WTC11 (cell line): Measurements from ENCODE around the gene HMGCL. TPM values are rescaled to one million over a fixed set of nuclear protein-coding genes. Genes with fewer than 3 reads are reported as not detected.

Experiments used
- ATAC-seq: fragments of 200-7000 bp; cut with Tn5 transposase; 2 replicates; pipeline ENCODE4 v1.10.0; 2021; ENCODE audit warnings: mild to moderate bottlenecking, moderate library complexity
- CTCF ChIA-PET: fragments of 300-600 bp; sonication (Branson Sonifier 250); formaldehyde crosslinking; loops from one replicate; lab custom pipeline; 2021; ENCODE audit warnings: antibody characterized with exemption; lab: Charles Lee
- POLR2A ChIA-PET: fragments of 350-600 bp; sonication (Branson Sonifier 250); formaldehyde crosslinking; loops from one replicate; lab custom pipeline; 2021; ENCODE audit warnings: antibody characterized with exemption; lab: Charles Lee
- DNase-seq: peaks from one replicate; pipeline ENCODE4 v3.0.0; 2021; ENCODE audit warnings: low spot score
- H3K27ac Mint-ChIP-seq: 2 replicates; pipeline ENCODE4 v1.8.0; 2021; ENCODE audit warnings: mixed read lengths
- H3K27me3 Mint-ChIP-seq: 2 replicates; pipeline ENCODE4 v1.8.0; 2021; ENCODE audit warnings: low read depth, mild to moderate bottlenecking, moderate library complexity, mixed read lengths
- H3K36me3 Mint-ChIP-seq: 2 replicates; pipeline ENCODE4 v1.8.0; 2021; ENCODE audit warnings: mixed read lengths
- H3K4me1 Mint-ChIP-seq: 2 replicates; pipeline ENCODE4 v1.8.0; 2022; ENCODE audit warnings: mixed read lengths
- H3K4me3 Mint-ChIP-seq: 2 replicates; pipeline ENCODE4 v1.8.0; 2021; ENCODE audit warnings: mild to moderate bottlenecking, moderate library complexity, mixed read lengths
- H3K9me3 Mint-ChIP-seq: 2 replicates; pipeline ENCODE4 v1.8.0; 2021; ENCODE audit warnings: mixed read lengths
- ATF1 ChIP-seq: sonication (generic); formaldehyde crosslinking; IDR thresholded peaks from 2 replicates; pipeline ENCODE4 v1.8.1; 2023; ENCODE audit warnings: mild to moderate bottlenecking, moderate library complexity, missing genetic modification reagents
- EMX1 ChIP-seq: fragments of 250-450 bp; sonication (Bioruptor Pico); IDR thresholded peaks from 2 replicates; pipeline ENCODE4 v1.8.0; 2021; ENCODE audit warnings: mild to moderate bottlenecking
- ETV6 ChIP-seq: sonication (generic); formaldehyde crosslinking; IDR thresholded peaks from 2 replicates; pipeline ENCODE4 v1.8.1; 2022; ENCODE audit warnings: mild to moderate bottlenecking, missing genetic modification reagents
- KAT7 ChIP-seq: sonication (generic); formaldehyde crosslinking; IDR thresholded peaks from 2 replicates; pipeline ENCODE4 v1.8.1; 2023; ENCODE audit warnings: missing genetic modification reagents, mild to moderate bottlenecking, borderline replicate concordance
- TEAD4 ChIP-seq: sonication (generic); formaldehyde crosslinking; IDR thresholded peaks from 2 replicates; pipeline ENCODE4 v1.8.0; 2022; ENCODE audit warnings: mild to moderate bottlenecking, missing genetic modification reagents
- ZNF416 ChIP-seq: fragments of 250-450 bp; sonication (Bioruptor Pico); IDR thresholded peaks from 2 replicates; pipeline ENCODE4 v1.9.0; 2021; ENCODE audit warnings: mild to moderate bottlenecking, inconsistent platforms
- total RNA-seq: library from RNA; stranded (reverse); gene quantifications from 3 replicates; pipeline ENCODE4 v1.2.3, GENCODE V29; 2021
- TF ChIP-seq, protein P1 (sequence below): sonication (generic); formaldehyde crosslinking; IDR thresholded peaks from 2 replicates; pipeline ENCODE4 v1.8.0; 2022; ENCODE audit warnings: missing genetic modification reagents
- TF ChIP-seq, protein P2 (sequence below): sonication (generic); formaldehyde crosslinking; IDR thresholded peaks from 2 replicates; pipeline ENCODE4 v1.8.1; 2023; ENCODE audit warnings: mild to moderate bottlenecking, missing genetic modification reagents, borderline replicate concordance
- TF ChIP-seq, protein P3 (sequence below): fragments of 200-600 bp; IDR thresholded peaks from 2 replicates; pipeline ENCODE4 v1.8.0; 2022; ENCODE audit warnings: antibody characterized with exemption

The HMGCL gene
- total RNA-seq, 1 experiment from 2014 or later = 22.7 TPM

DNA sequence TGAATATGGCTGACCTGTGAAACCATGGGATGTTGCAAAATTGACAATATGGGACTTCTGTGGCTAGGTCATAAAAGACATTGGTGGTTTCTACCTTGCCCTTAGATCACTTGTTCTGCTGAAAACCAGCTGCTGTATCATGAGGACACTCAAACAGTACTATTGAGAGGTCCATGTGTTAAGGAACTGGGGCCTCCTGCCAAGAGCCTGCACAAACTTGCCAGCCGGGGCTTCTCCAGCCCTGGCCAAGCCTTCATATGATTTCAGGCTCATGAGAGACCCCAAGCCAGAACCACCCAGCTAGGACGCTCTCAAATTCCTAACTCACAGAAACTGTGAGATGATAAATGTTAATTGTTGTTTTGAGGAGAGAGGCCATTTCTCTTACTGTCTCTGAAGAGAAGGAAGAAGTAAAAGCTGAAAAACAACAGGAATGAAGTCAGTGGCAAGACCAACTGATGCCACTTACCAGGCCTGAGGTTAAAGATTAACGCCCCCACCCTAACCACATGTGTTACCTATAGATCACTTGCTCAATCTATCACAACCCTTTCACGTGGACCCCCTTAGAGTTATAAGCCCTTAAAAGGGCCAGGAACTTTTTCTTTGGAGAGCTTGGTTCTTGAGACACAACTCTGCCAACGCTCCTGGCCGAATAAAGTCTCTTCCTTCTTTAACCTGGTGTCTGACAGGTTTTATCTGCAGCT is 50.9 kb downstream of the HMGCL start (continued):
- TF ChIP-seq, protein P1, sequence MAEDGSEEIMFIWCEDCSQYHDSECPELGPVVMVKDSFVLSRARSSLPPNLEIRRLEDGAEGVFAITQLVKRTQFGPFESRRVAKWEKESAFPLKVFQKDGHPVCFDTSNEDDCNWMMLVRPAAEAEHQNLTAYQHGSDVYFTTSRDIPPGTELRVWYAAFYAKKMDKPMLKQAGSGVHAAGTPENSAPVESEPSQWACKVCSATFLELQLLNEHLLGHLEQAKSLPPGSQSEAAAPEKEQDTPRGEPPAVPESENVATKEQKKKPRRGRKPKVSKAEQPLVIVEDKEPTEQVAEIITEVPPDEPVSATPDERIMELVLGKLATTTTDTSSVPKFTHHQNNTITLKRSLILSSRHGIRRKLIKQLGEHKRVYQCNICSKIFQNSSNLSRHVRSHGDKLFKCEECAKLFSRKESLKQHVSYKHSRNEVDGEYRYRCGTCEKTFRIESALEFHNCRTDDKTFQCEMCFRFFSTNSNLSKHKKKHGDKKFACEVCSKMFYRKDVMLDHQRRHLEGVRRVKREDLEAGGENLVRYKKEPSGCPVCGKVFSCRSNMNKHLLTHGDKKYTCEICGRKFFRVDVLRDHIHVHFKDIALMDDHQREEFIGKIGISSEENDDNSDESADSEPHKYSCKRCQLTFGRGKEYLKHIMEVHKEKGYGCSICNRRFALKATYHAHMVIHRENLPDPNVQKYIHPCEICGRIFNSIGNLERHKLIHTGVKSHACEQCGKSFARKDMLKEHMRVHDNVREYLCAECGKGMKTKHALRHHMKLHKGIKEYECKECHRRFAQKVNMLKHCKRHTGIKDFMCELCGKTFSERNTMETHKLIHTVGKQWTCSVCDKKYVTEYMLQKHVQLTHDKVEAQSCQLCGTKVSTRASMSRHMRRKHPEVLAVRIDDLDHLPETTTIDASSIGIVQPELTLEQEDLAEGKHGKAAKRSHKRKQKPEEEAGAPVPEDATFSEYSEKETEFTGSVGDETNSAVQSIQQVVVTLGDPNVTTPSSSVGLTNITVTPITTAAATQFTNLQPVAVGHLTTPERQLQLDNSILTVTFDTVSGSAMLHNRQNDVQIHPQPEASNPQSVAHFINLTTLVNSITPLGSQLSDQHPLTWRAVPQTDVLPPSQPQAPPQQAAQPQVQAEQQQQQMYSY = no peak
- no peak for TF ChIP-seq TEAD4
- no peak for TF ChIP-seq ATF1 (CRISPR knock-in tag)
- no peak for TF ChIP-seq EMX1

DNA sequence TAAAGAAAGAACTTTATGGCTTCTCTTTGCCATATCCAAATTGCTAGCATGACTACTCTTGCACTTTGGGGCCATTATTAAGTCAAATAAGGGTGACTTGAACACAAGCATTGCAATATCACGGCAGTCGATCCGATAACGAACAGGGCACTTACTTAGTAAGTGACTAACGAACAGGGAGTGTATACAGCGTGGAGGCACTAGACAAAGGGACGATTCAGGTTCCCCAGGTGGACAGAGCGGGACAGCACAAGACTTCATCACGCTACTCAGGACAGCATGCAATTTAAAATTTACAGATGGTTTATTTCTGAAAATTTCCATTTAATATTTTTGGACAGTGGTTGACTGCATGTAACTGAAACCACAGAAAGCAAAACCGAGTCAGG is 52.4 kb downstream of the HMGCL start:
- ChIA-PET POLR2A (no interaction called here), CTCF (no interaction called here)
- H3K4me1 Mint-ChIP-seq = peaks cover 9% of the 10 kb centered on the region; the same call in 1 of the 2 replicates
- no peak overlapping the region for H3K4me3 Mint-ChIP-seq
- no peak overlapping the region for H3K27ac Mint-ChIP-seq
- H3K36me3 Mint-ChIP-seq = 0 out of 2 replicates have a peak, but pooled peaks cover 2% of the 10 kb centered on the region
- H3K9me3 Mint-ChIP-seq = no peaks in the 10 kb centered on the region
- DNase-seq (no peak), ATAC-seq (no peak)
- TF ChIP-seq ZNF416 (CRISPR knock-in tag) = no peak
- TF ChIP-seq, protein P2, sequence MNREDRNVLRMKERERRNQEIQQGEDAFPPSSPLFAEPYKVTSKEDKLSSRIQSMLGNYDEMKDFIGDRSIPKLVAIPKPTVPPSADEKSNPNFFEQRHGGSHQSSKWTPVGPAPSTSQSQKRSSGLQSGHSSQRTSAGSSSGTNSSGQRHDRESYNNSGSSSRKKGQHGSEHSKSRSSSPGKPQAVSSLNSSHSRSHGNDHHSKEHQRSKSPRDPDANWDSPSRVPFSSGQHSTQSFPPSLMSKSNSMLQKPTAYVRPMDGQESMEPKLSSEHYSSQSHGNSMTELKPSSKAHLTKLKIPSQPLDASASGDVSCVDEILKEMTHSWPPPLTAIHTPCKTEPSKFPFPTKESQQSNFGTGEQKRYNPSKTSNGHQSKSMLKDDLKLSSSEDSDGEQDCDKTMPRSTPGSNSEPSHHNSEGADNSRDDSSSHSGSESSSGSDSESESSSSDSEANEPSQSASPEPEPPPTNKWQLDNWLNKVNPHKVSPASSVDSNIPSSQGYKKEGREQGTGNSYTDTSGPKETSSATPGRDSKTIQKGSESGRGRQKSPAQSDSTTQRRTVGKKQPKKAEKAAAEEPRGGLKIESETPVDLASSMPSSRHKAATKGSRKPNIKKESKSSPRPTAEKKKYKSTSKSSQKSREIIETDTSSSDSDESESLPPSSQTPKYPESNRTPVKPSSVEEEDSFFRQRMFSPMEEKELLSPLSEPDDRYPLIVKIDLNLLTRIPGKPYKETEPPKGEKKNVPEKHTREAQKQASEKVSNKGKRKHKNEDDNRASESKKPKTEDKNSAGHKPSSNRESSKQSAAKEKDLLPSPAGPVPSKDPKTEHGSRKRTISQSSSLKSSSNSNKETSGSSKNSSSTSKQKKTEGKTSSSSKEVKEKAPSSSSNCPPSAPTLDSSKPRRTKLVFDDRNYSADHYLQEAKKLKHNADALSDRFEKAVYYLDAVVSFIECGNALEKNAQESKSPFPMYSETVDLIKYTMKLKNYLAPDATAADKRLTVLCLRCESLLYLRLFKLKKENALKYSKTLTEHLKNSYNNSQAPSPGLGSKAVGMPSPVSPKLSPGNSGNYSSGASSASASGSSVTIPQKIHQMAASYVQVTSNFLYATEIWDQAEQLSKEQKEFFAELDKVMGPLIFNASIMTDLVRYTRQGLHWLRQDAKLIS (CRISPR knock-in tag) = no peak
- TF ChIP-seq ETV6 (CRISPR knock-in tag) = no peak
- no peaks in the 10 kb centered on the region for H3K27me3 Mint-ChIP-seq

DNA sequence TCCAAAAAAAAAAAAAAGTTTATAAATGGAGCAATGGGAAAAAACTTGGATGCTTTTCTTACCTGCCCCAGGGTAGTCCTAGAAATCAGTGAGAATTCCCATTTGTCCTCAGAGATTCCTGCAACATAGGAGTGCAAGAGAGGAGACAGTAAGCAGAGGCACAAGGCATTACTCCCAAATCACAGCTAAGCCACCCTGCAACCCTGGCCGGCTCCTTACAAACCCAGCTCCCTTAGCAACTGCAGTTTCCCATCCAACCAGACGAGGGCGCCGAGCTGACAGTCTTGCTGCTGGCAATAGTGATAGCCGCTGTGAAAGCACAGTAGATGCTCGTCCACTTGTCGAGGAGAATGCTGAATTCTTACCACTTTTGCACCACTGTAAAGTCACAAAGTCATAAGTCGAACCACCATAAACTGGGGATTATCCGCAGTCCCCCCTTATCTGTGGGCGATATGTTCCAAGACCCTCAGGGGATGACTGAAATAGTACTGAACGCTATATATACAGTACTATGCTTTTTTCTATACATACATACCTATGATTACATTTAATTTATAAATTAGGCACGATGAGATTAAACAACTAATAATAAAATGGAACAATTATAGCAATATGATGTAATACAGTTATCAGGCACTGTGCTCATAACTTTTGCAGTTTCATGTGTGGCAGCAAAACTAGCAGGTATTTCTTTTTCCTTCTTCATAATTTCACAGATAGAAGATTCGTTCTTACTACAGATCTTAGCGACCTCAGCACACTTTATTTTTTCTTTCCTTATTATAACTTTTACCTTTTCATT is 53.0 kb downstream of the HMGCL start:
- no peak for TF ChIP-seq KAT7 (CRISPR knock-in tag)
- TF ChIP-seq, protein P3, sequence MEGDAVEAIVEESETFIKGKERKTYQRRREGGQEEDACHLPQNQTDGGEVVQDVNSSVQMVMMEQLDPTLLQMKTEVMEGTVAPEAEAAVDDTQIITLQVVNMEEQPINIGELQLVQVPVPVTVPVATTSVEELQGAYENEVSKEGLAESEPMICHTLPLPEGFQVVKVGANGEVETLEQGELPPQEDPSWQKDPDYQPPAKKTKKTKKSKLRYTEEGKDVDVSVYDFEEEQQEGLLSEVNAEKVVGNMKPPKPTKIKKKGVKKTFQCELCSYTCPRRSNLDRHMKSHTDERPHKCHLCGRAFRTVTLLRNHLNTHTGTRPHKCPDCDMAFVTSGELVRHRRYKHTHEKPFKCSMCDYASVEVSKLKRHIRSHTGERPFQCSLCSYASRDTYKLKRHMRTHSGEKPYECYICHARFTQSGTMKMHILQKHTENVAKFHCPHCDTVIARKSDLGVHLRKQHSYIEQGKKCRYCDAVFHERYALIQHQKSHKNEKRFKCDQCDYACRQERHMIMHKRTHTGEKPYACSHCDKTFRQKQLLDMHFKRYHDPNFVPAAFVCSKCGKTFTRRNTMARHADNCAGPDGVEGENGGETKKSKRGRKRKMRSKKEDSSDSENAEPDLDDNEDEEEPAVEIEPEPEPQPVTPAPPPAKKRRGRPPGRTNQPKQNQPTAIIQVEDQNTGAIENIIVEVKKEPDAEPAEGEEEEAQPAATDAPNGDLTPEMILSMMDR = peak; percentile 87
- Mint-ChIP-seq H3K9me3 (no peaks in the 10 kb centered on the region), H3K27me3 (no peaks in the 10 kb centered on the region), H3K27ac (no peak overlapping the region), H3K4me3 (no peak overlapping the region), H3K4me1 (peaks cover 4% of the 10 kb centered on the region; the same call in 1 of the 2 replicates), H3K36me3 (0 out of 2 replicates have a peak, but pooled peaks cover 2% of the 10 kb centered on the region)
- DNase-seq (peak; percentile 92), ATAC-seq (peak; percentile 97)
- POLR2A ChIA-PET = interaction anchor here (0.7 to 0.8 kb wide), 2 partner anchors 16 to 28 kb away, joined by 3 read pairs; partner anchors contain the start of gene GALE
- CTCF ChIA-PET = interaction anchor here (0.6 to 2.9 kb wide), 48 partner anchors 9 to 379 kb away, joined by 3 to 64 read pairs (median 4); partner anchors contain the start of genes ASAP3, ELOA, FUCA1 and GALE
